Mesendoderm (in vitro differentiated cells): ENCODE data around the gene RUNX2.

Source experiments
- DNase-seq: peaks from one replicate; pipeline ENCODE4 v3.0.0; 2013
- H2AK5ac ChIP-seq: 2 replicates; pipeline ENCODE4 v1.6.1; 2013; ENCODE audit warnings: low read length, inconsistent platforms
- H2BK120ac ChIP-seq: 2 replicates; pipeline ENCODE4 v1.6.1; 2013; ENCODE audit warnings: low read depth, mild to moderate bottlenecking, low read length, moderate library complexity, mixed read lengths
- H2BK15ac ChIP-seq: replicated peaks from 2 replicates; pipeline ENCODE4 v1.6.1; 2013; ENCODE audit warnings: low read depth, mild to moderate bottlenecking, moderate library complexity
- H2BK5ac ChIP-seq: 2 replicates; pipeline ENCODE4 v1.6.1; 2013; ENCODE audit warnings: low read length, inconsistent platforms
- H3K18ac ChIP-seq: 2 replicates; pipeline ENCODE4 v1.6.1; 2013; ENCODE audit warnings: mild to moderate bottlenecking, low read length, mixed read lengths
- H3K23ac ChIP-seq: one replicate; pipeline ENCODE4 v1.6.1; 2013; ENCODE audit warnings: low read length
- H3K27ac ChIP-seq: 2 replicates; pipeline ENCODE4 v1.5.1; 2013; ENCODE audit warnings: low read depth, mild to moderate bottlenecking, inconsistent platforms, low read length, moderate library complexity
- H3K27me3 ChIP-seq: 2 replicates; pipeline ENCODE4 v1.6.1; 2013; ENCODE audit warnings: low read length, control low read depth, mild to moderate bottlenecking, inconsistent platforms; ENCODE audit not compliant: insufficient read depth, poor library complexity
- H3K36me3 ChIP-seq: 2 replicates; pipeline ENCODE4 v1.6.1; 2013; ENCODE audit warnings: low read length, inconsistent platforms; ENCODE audit not compliant: control insufficient read depth, insufficient read depth
- H3K4ac ChIP-seq: one replicate; pipeline ENCODE4 v1.6.1; 2013; ENCODE audit warnings: low read depth, mild to moderate bottlenecking, low read length, moderate library complexity
- H3K4me1 ChIP-seq: 2 replicates; pipeline ENCODE4 v1.6.1; 2013; ENCODE audit warnings: low read depth, low read length, inconsistent platforms; ENCODE audit not compliant: control insufficient read depth
- H3K4me2 ChIP-seq: 2 replicates; pipeline ENCODE4 v1.6.1; 2013; ENCODE audit warnings: low read length
- H3K4me3 ChIP-seq: 2 replicates; pipeline ENCODE4 v1.5.1; 2013; ENCODE audit warnings: mild to moderate bottlenecking, low read length
- H3K56ac ChIP-seq: one replicate; pipeline ENCODE4 v1.6.1; 2013; ENCODE audit warnings: low read length
- H3K79me1 ChIP-seq: 2 replicates; pipeline ENCODE4 v1.6.1; 2013; ENCODE audit warnings: low read length, inconsistent platforms
- H3K79me2 ChIP-seq: 2 replicates; pipeline ENCODE4 v1.6.1; 2013; ENCODE audit warnings: mild to moderate bottlenecking, low read length; ENCODE audit not compliant: control insufficient read depth, insufficient read depth
- H3K9ac ChIP-seq: 2 replicates; pipeline ENCODE4 v1.6.1; 2013; ENCODE audit warnings: low read length, inconsistent platforms
- H4K5ac ChIP-seq: one replicate; pipeline ENCODE4 v1.6.1; 2013; ENCODE audit warnings: low read length
- H4K8ac ChIP-seq: one replicate; pipeline ENCODE4 v1.6.1; 2013; ENCODE audit warnings: low read depth, mild to moderate bottlenecking, control low read depth, low read length, moderate library complexity
- WGBS: extraction: QIAGEN DNeasy Blood & Tissue Kit; methylation state at CpG from one replicate; pipeline ENCODE4 v1.1.7; 2013; ENCODE audit warnings: low lambda C conversion rate, missing lambda C conversion rate; ENCODE audit not compliant: insufficient coverage; ENCODE audit errors: extremely low coverage; 5-methylcytosine and 5-hydroxymethylcytosine counted together

Gene RUNX2

GRCh38 chr6:45426251-45426650 is 98.1 kb downstream of the RUNX2 start:
- no peak overlapping the region for H2AK5ac ChIP-seq
- no peak overlapping the region for H4K5ac ChIP-seq
- H2BK15ac ChIP-seq: no peak overlapping the region
- H3K4me1 ChIP-seq: no peaks in the 10 kb centered on the region
- no peak overlapping the region for H3K9ac ChIP-seq
- H3K4me3 ChIP-seq: no peak overlapping the region
- no peak overlapping the region for H3K23ac ChIP-seq
- no peak overlapping the region for H3K18ac ChIP-seq
- no peak overlapping the region for H4K8ac ChIP-seq
- H3K27me3 ChIP-seq: peaks cover 5% of the 10 kb centered on the region
- H3K79me2 ChIP-seq: no peaks in the 10 kb centered on the region
- no peaks in the 10 kb centered on the region for H3K36me3 ChIP-seq
- H3K4ac ChIP-seq: no peak overlapping the region
- no peak overlapping the region for H3K56ac ChIP-seq
- H3K4me2 ChIP-seq: no peak overlapping the region
- no peak overlapping the region for H3K27ac ChIP-seq
- no peak for DNase-seq
- H2BK5ac ChIP-seq: no peak overlapping the region
- H3K79me1 ChIP-seq: no peaks in the 10 kb centered on the region
- no peak overlapping the region for H2BK120ac ChIP-seq
- WGBS: no CpG with 5 or more reads among the region's 4 CpGs

- Histone ChIP-seq H3K23ac (no peak overlapping the region), H3K4me1 (no peaks in the 10 kb centered on the region), H4K5ac (no peak overlapping the region), H2AK5ac (no peak overlapping the region), H3K79me2 (no peaks in the 10 kb centered on the region), H3K9ac (no peak overlapping the region), H3K36me3 (no peaks in the 10 kb centered on the region), H3K27me3 (peaks cover 5% of the 10 kb centered on the region), H2BK5ac (no peak overlapping the region), H3K56ac (no peak overlapping the region), H2BK15ac (no peak overlapping the region), H3K18ac (no peak overlapping the region), H3K4ac (no peak overlapping the region), H3K79me1 (no peaks in the 10 kb centered on the region), H2BK120ac (no peak overlapping the region), H3K4me2 (no peak overlapping the region), H4K8ac (no peak overlapping the region), H3K27ac (no peak overlapping the region), H3K4me3 (no peak overlapping the region)
- no peak for DNase-seq
- WGBS: no CpG with 5 or more reads among the region's 2 CpGs
Measured at GRCh38 chr6:45427726-45428125, 99.6 kb downstream of the RUNX2 start.

GRCh38 chr6:45428727-45429126 is 100.6 kb downstream of the RUNX2 start:
- Histone ChIP-seq H2AK5ac (no peak overlapping the region), H3K4me2 (no peak overlapping the region), H3K18ac (no peak overlapping the region), H3K9ac (no peak overlapping the region), H3K4me1 (no peaks in the 10 kb centered on the region), H3K79me1 (no peaks in the 10 kb centered on the region), H3K4ac (no peak overlapping the region), H3K23ac (no peak overlapping the region), H3K4me3 (no peak overlapping the region), H3K79me2 (no peaks in the 10 kb centered on the region), H3K27ac (no peak overlapping the region), H3K36me3 (no peaks in the 10 kb centered on the region), H4K5ac (no peak overlapping the region), H4K8ac (no peak overlapping the region), H3K27me3 (peaks cover 5% of the 10 kb centered on the region), H2BK5ac (no peak overlapping the region), H3K56ac (no peak overlapping the region), H2BK15ac (no peak overlapping the region), H2BK120ac (no peak overlapping the region)
- no peak for DNase-seq
- no CpG with 5 or more reads among the region's 2 CpGs for WGBS

- no peaks in the 10 kb centered on the region for H3K79me1 ChIP-seq
- no peak overlapping the region for H3K4me2 ChIP-seq
- no peak overlapping the region for H2BK15ac ChIP-seq
- no peak overlapping the region for H3K9ac ChIP-seq
- H2BK120ac ChIP-seq: no peak overlapping the region
- WGBS: no CpG with 5 or more reads among the region's 2 CpGs
- no peak for DNase-seq
- peak overlapping the region; percentile 52 for H3K4ac ChIP-seq
- no peak overlapping the region for H4K8ac ChIP-seq
- H3K79me2 ChIP-seq: no peaks in the 10 kb centered on the region
- no peak overlapping the region for H3K4me3 ChIP-seq
- no peak overlapping the region for H2BK5ac ChIP-seq
- H3K4me1 ChIP-seq: no peaks in the 10 kb centered on the region
- no peaks in the 10 kb centered on the region for H3K27me3 ChIP-seq
- H3K18ac ChIP-seq: no peak overlapping the region
- no peak overlapping the region for H3K56ac ChIP-seq
- no peaks in the 10 kb centered on the region for H3K36me3 ChIP-seq
- H3K23ac ChIP-seq: no peak overlapping the region
- H3K27ac ChIP-seq: no peak overlapping the region
- no peak overlapping the region for H2AK5ac ChIP-seq
- no peak overlapping the region for H4K5ac ChIP-seq
Measured at GRCh38 chr6:45430590-45431202, 102.6 kb downstream of the RUNX2 start.

- Histone ChIP-seq H4K8ac (no peak overlapping the region), H4K5ac (no peak overlapping the region), H2BK5ac (no peak overlapping the region), H3K4me2 (no peak overlapping the region), H3K4me1 (no peaks in the 10 kb centered on the region), H3K4me3 (no peak overlapping the region), H3K27ac (no peak overlapping the region), H3K79me1 (no peaks in the 10 kb centered on the region), H3K23ac (no peak overlapping the region), H2BK15ac (no peak overlapping the region), H3K79me2 (no peaks in the 10 kb centered on the region), H2AK5ac (no peak overlapping the region), H3K4ac (no peak overlapping the region), H3K18ac (no peak overlapping the region), H3K56ac (no peak overlapping the region), H2BK120ac (no peak overlapping the region), H3K36me3 (no peaks in the 10 kb centered on the region), H3K27me3 (no peaks in the 10 kb centered on the region), H3K9ac (no peak overlapping the region)
- DNase-seq: no peak
- no CpG with 5 or more reads among the region's 10 CpGs for WGBS
Measured at GRCh38 chr6:45431317-45432065, 103.4 kb downstream of the RUNX2 start.
